GM10266 (cell line): Measurements from ENCODE around the gene PRDM7.
"Not testable (repeated sequence)": the region's sequence is repeated elsewhere in the genome, so short reads cannot be mapped to it uniquely, and the experiment has no call there.

Experiments
- DNase-seq: peaks from one replicate; pipeline ENCODE4 v3.0.0; 2012; ENCODE audit errors: extremely low spot score
- CTCF ChIP-seq: IDR thresholded peaks from 2 replicates; pipeline ENCODE4 v1.5.1; 2012; ENCODE audit warnings: mild to moderate bottlenecking, low read depth; ENCODE audit not compliant: control insufficient read depth, insufficient read depth; ENCODE audit errors: missing control alignments

The PRDM7 gene

GRCh38 chr16:90061437-90061836 lies 15.7 kb downstream of the PRDM7 start:
- no peak for TF ChIP-seq CTCF
- DNase-seq = no peak

- no peak for TF ChIP-seq CTCF
- no peak for DNase-seq
These were observed 19.4 kb downstream of the PRDM7 start for GRCh38 chr16:90057738-90058173.

- not testable (repeated sequence) for DNase-seq
These were observed 20.6 kb downstream of the PRDM7 start for GRCh38 chr16:90056521-90056920.

GRCh38 chr16:90055371-90055770 lies 21.8 kb downstream of the PRDM7 start:
- TF ChIP-seq CTCF = no peak

GRCh38 chr16:90054554-90054953 lies 22.6 kb downstream of the PRDM7 start:
- no peak for DNase-seq
- TF ChIP-seq CTCF = no peak

More at GRCh38 chr16:90055371-90055770, 21.8 kb downstream of the PRDM7 start:
- DNase-seq = no peak

GRCh38 chr16:90053902-90054500 lies 23.1 kb downstream of the PRDM7 start:
- TF ChIP-seq CTCF = no peak
- no peak for DNase-seq

- TF ChIP-seq CTCF = no peak
- DNase-seq = no peak
These were observed 26.2 kb downstream of the PRDM7 start for GRCh38 chr16:90050969-90051368.
